GM18861 (cell line): ENCODE data around the gene CD207.
"Not testable (repeated sequence)": the region's sequence is repeated elsewhere in the genome, so short reads cannot be mapped to it uniquely, and the experiment has no call there.

Source experiments
- ATAC-seq: cut with Tn5 transposase; IDR thresholded peaks from one replicate; pipeline ENCODE4 v1.9.1; 2021; ENCODE audit not compliant: unreplicated experiment

Gene CD207

GRCh38 chr2:70835643-70836042 lies at the start of gene CD207:
Gene CD207 (minus strand): TSS chr2:70835816. CDS start chr2:70835776, 40 bp downstream.
- no peak for ATAC-seq

GRCh38 chr2:70878543-70878942 lies 42.9 kb upstream of the CD207 start:
- ATAC-seq: not testable (repeated sequence)

- ATAC-seq: not testable (repeated sequence)
These were observed 40.5 kb upstream of the CD207 start for GRCh38 chr2:70876138-70876537.

- no peak for ATAC-seq
These were observed 37.9 kb upstream of the CD207 start for GRCh38 chr2:70873541-70873940.

GRCh38 chr2:70871398-70872211 lies 36.0 kb upstream of the CD207 start:
- ATAC-seq: peak; percentile 60

- no peak for ATAC-seq
These were observed 35.2 kb upstream of the CD207 start for GRCh38 chr2:70870790-70871189.

- no peak for ATAC-seq
These were observed 33.4 kb upstream of the CD207 start for GRCh38 chr2:70868970-70869369.

GRCh38 chr2:70861777-70862625 lies 26.4 kb upstream of the CD207 start:
- no peak for ATAC-seq

GRCh38 chr2:70855667-70856066 lies 20.1 kb upstream of the CD207 start:
- no peak for ATAC-seq

- ATAC-seq: no peak
These were observed 18.8 kb upstream of the CD207 start for GRCh38 chr2:70854411-70854810.

GRCh38 chr2:70852824-70853223 lies 17.2 kb upstream of the CD207 start:
- ATAC-seq: no peak

- ATAC-seq: no peak
These were observed 16.1 kb upstream of the CD207 start for GRCh38 chr2:70851704-70852103.

- no peak for ATAC-seq
These were observed 15.3 kb upstream of the CD207 start for GRCh38 chr2:70850925-70851324.

GRCh38 chr2:70842401-70842800 lies 6.8 kb upstream of the CD207 start:
- ATAC-seq: no peak

GRCh38 chr2:70837980-70838925 lies 2.6 kb upstream of the CD207 start:
- no peak for ATAC-seq

GRCh38 chr2:70834881-70835280 lies 735 bp downstream of the CD207 start:
- no peak for ATAC-seq

- ATAC-seq: no peak
These were observed 1.5 kb downstream of the CD207 start for GRCh38 chr2:70834106-70834505.

- ATAC-seq: no peak
These were observed 2.4 kb downstream of the CD207 start for GRCh38 chr2:70833246-70833645.

- ATAC-seq: no peak
These were observed 3.2 kb downstream of the CD207 start for GRCh38 chr2:70832386-70832785.

- ATAC-seq: no peak
These were observed 3.8 kb downstream of the CD207 start for GRCh38 chr2:70831861-70832260.

GRCh38 chr2:70830366-70830765 lies 5.2 kb downstream of the CD207 start:
- no peak for ATAC-seq
